ENCODE measurements around the gene ZHX3. TPM values are rescaled to one million over a fixed set of nuclear protein-coding genes. Genes with fewer than 3 reads are reported as not detected.

ZHX3 gene
- total and polyA plus RNA-seq, 10 of the 15 experiments (the other 5 are each of a cell fraction or from before 2014, with no cell fraction given) = 1.3 to 14.0 (median 5.0) TPM

GRCh38 chr20:41261260-41261659, 56.3 kb downstream of the ZHX3 start (continued):
- TF ChIP-seq ASH2L (IDR thresholded peaks at IDR 0.05; ENCODE audit: borderline replicate concordance, low read depth) (no peak), TAF1 (IDR thresholded peaks at IDR 0.05; ENCODE audit: borderline replicate concordance, low read depth, low read length) (no peak), NFYB (IDR thresholded peaks at IDR 0.05; ENCODE audit: insufficient read depth, low read depth, low read length) (no peak), HCFC1 (IDR thresholded peaks at IDR 0.05; ENCODE audit: low read length) (no peak), EGR1 (IDR thresholded peaks at IDR 0.05; ENCODE audit: borderline replicate concordance in 1 of 2, low read depth in 2 of 2, low read length in 2 of 2) (no peak)
- TF ChIP-seq, protein P1, sequence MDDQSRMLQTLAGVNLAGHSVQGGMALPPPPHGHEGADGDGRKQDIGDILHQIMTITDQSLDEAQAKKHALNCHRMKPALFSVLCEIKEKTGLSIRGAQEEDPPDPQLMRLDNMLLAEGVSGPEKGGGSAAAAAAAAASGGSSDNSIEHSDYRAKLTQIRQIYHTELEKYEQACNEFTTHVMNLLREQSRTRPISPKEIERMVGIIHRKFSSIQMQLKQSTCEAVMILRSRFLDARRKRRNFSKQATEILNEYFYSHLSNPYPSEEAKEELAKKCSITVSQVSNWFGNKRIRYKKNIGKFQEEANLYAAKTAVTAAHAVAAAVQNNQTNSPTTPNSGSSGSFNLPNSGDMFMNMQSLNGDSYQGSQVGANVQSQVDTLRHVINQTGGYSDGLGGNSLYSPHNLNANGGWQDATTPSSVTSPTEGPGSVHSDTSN (IDR thresholded peaks at IDR 0.05; ENCODE audit: insufficient replicate concordance, low read depth, low read length) = no peak

- TF ChIP-seq SIX5 (IDR thresholded peaks at IDR 0.05; ENCODE audit: low read depth, low read length, severe bottlenecking) (no peak), ZNF622 (IDR thresholded peaks at IDR 0.05) (no peak), SUZ12 (IDR thresholded peaks at IDR 0.05; ENCODE audit: unreplicated experiment) (no peak), CTCF (IDR thresholded peaks at IDR 0.05 in 2 of 3, conservative IDR thresholded peaks at IDR 0.05 in 1 of 3; ENCODE audit: control insufficient read depth in 2 of 3, extremely low read depth in 1 of 3, insufficient read depth in 1 of 3, low read depth in 3 of 3, low read length in 3 of 3) (no peak), MTA3 (IDR thresholded peaks at IDR 0.05; ENCODE audit: borderline replicate concordance, low read length) (no peak), SMAD1 (IDR thresholded peaks at IDR 0.05; ENCODE audit: low read depth, partially characterized antibody) (no peak), CBX5 (IDR thresholded peaks at IDR 0.05; ENCODE audit: low read depth) (no peak)
- TF ChIP-seq, protein P2, sequence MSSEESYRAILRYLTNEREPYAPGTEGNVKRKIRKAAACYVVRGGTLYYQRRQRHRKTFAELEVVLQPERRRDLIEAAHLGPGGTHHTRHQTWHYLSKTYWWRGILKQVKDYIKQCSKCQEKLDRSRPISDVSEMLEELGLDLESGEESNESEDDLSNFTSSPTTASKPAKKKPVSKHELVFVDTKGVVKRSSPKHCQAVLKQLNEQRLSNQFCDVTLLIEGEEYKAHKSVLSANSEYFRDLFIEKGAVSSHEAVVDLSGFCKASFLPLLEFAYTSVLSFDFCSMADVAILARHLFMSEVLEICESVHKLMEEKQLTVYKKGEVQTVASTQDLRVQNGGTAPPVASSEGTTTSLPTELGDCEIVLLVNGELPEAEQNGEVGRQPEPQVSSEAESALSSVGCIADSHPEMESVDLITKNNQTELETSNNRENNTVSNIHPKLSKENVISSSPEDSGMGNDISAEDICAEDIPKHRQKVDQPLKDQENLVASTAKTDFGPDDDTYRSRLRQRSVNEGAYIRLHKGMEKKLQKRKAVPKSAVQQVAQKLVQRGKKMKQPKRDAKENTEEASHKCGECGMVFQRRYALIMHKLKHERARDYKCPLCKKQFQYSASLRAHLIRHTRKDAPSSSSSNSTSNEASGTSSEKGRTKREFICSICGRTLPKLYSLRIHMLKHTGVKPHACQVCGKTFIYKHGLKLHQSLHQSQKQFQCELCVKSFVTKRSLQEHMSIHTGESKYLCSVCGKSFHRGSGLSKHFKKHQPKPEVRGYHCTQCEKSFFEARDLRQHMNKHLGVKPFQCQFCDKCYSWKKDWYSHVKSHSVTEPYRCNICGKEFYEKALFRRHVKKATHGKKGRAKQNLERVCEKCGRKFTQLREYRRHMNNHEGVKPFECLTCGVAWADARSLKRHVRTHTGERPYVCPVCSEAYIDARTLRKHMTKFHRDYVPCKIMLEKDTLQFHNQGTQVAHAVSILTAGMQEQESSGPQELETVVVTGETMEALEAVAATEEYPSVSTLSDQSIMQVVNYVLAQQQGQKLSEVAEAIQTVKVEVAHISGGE (CRISPR knock-in tag; IDR thresholded peaks at IDR 0.05) = no peak
- TF ChIP-seq, protein P3, sequence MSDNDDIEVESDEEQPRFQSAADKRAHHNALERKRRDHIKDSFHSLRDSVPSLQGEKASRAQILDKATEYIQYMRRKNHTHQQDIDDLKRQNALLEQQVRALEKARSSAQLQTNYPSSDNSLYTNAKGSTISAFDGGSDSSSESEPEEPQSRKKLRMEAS (IDR thresholded peaks at IDR 0.05; ENCODE audit: low read depth, low read length) = no peak
- intact Hi-C loops (cut with micrococcal nuclease; ENCODE audit: unreplicated experiment) = no loop called here
- in situ Hi-C loops (cut with MboI) = no loop called here
- no peak overlapping the region for H3K9ac ChIP-seq (ENCODE audit: control insufficient read depth, insufficient read depth, low read length)
- POLR2A ChIA-PET = no interaction called here
- no peak overlapping the region for H3K4me2 ChIP-seq (ENCODE audit: control insufficient read depth, insufficient read depth)
- no peak for DNase-seq (ENCODE audit: low read depth, low spot score)
- no peaks in the 10 kb centered on the region for H3K27me3 ChIP-seq (replicated peaks in 1 of 2; ENCODE audit: control insufficient read depth in 2 of 2, insufficient read depth in 2 of 2, low read length in 1 of 2)
- H4K20me1 ChIP-seq (ENCODE audit: control insufficient read depth, insufficient read depth) = no peaks in the 10 kb centered on the region
- no peak overlapping the region for H3K27ac ChIP-seq (ENCODE audit: control insufficient read depth, insufficient read depth)
- SMC1A ChIA-PET (ENCODE audit: uncharacterized antibody, unreplicated experiment) = interaction anchor here (1.0 kb wide), 1 partner anchor 23 kb away, joined by 4 read pairs; no protein-coding TSS in a partner anchor
- BruUV-seq (replicated peaks) = no TSS peak
- H3K36me3 ChIP-seq (ENCODE audit: control insufficient read depth in 2 of 2, insufficient read depth in 2 of 2, low read length in 1 of 2) = no peaks in the 10 kb centered on the region
- H3K4me3 ChIP-seq = no peak overlapping the region
- RAD21 ChIA-PET (ENCODE audit: unreplicated experiment) = no interaction called here
- no peaks in the 10 kb centered on the region for H3K9me3 ChIP-seq (replicated peaks; ENCODE audit: control insufficient read depth, insufficient read depth, low read length)
- H3K4me1 ChIP-seq (ENCODE audit: control insufficient read depth, insufficient read depth, low read length) = no peaks in the 10 kb centered on the region
- CTCF ChIA-PET = interaction anchor here (1.7 kb wide), 1 partner anchor 69 kb away, joined by 5 read pairs; no protein-coding TSS in a partner anchor
- WGBS (ENCODE audit: insufficient coverage, insufficient replicate concordance, low lambda C conversion rate, missing lambda C conversion rate) = 100% methylated on average over 1 of the region's 1 CpG
- no peaks in the 10 kb centered on the region for H3K79me2 ChIP-seq (ENCODE audit: control insufficient read depth, insufficient read depth, low read length)
- H2AFZ ChIP-seq (ENCODE audit: control insufficient read depth, low read depth, low read length) = no peak overlapping the region
- ATAC-seq = no peak
- FAIRE-seq = no peak
These were observed 56.8 kb downstream of the ZHX3 start for GRCh38 chr20:41260734-41261220.
